Prostate gland (tissue), 2 donors: Measurements from ENCODE around the gene TCF15. TPM values are rescaled to one million over a fixed set of nuclear protein-coding genes. Genes with fewer than 3 reads are reported as not detected.

Experiments used
- DNase-seq: peaks from one replicate; pipeline ENCODE4 v3.0.0-alpha.2; 2019; ENCODE audit warnings: low spot score
- H3K27ac ChIP-seq, 2 donors: fragments of 200-600 bp; sonication (generic); 2 replicates each; pipeline ENCODE4 v1.5.1; 2017 to 2019
- H3K27me3 ChIP-seq: fragments of 200-600 bp; sonication (generic); replicated peaks from 2 replicates; pipeline ENCODE4 v1.5.1; 2019; ENCODE audit not compliant: insufficient read depth
- H3K36me3 ChIP-seq, 2 donors: fragments of 200-600 bp; sonication (generic); 1 replicate in 1 of 2; 2 replicates in 1 of 2; pipeline versions ENCODE4 v1.5.1 to v1.8.1; 2017 to 2019
- H3K4me1 ChIP-seq: fragments of 200-600 bp; sonication (generic); replicated peaks from 2 replicates; pipeline ENCODE4 v1.5.1; 2019
- H3K4me3 ChIP-seq, 2 donors: fragments of 200-600 bp; sonication (generic); 2 replicates each; pipeline ENCODE4 v1.5.1; 2017 to 2019
- H3K9me3 ChIP-seq: fragments of 200-600 bp; sonication (generic); 2 replicates; pipeline ENCODE4 v1.5.1; 2017
- CTCF ChIP-seq, 4 experiments: fragments of 200-600 bp in 2 of 4; fragments of 450-650 bp in 2 of 4; sonication (generic) in 2 of 4; IDR thresholded peaks; 1 replicate in 3 of 4; 2 replicates in 1 of 4; pipeline ENCODE4 v1.5.1; 2016 to 2019; ENCODE audit warnings: antibody characterized with exemption in 4 of 4, mild to moderate bottlenecking in 2 of 4, moderate library complexity in 2 of 4
- POLR2A ChIP-seq: fragments of 450-650 bp; IDR thresholded peaks from one replicate; pipeline ENCODE4 v1.6.1; 2016; ENCODE audit warnings: antibody characterized with exemption, mild to moderate bottlenecking
- POLR2AphosphoS5 ChIP-seq: sonication (generic); formaldehyde crosslinking; IDR thresholded peaks from one replicate; pipeline ENCODE4 v1.6.1; 2017; ENCODE audit warnings: antibody characterized with exemption
- WGBS: methylation state at CpG from one replicate; pipeline ENCODE4 v1.1.5; 2018; 5-methylcytosine and 5-hydroxymethylcytosine counted together
- intact Hi-C: fragments of 100-400 bp; cut with DNase I; formaldehyde crosslinking; loops from one replicate; pipeline ENCODE4 v1.14.2; 2022
- total RNA-seq, 2 donors: library from RNA; depleted of rRNA; stranded (reverse); fragments of >200 nt; gene quantifications; one replicate each; pipeline ENCODE4 v1.1.0, GENCODE V29; 2016

Gene TCF15
- total RNA-seq, 2 donors from 2014 or later: 0.55 to 0.68 TPM

DNA sequence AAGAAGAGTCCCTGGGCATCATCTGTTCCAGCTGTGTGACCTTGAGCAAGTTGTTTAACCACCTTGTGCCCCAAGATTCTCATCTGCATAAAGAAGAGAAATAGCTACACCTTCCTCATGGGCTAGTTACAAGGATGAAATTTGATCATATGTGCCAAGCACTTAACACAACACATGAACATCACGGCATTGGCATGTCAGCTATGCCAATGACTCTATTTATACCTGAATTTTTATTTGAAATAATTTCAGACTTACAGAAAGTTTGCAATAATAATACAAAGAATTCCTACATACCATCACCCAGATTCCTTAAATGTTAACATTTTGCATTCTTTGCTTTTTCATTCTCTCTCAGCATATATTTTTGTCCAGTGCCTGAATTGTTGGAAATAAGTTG, 21.0 kb upstream of the TCF15 start:
- intact Hi-C loops: no loop called here
- H3K27ac ChIP-seq: no peak overlapping the region
- 65% methylated on average over 1 of the region's 1 CpG for WGBS
- DNase-seq: no peak
- TF ChIP-seq POLR2AphosphoS5: no peak
- TF ChIP-seq POLR2A: no peak
- TF ChIP-seq CTCF (IDR thresholded peaks at IDR 0.05): no peak
- no peak overlapping the region for H3K4me3 ChIP-seq
- no peaks in the 10 kb centered on the region for H3K27me3 ChIP-seq
- H3K4me1 ChIP-seq: no peaks in the 10 kb centered on the region
- no peaks in the 10 kb centered on the region for H3K36me3 ChIP-seq
- H3K9me3 ChIP-seq: no peaks in the 10 kb centered on the region

GRCh38 chr20:626579-626978, 16.5 kb upstream of the TCF15 start:
- Histone ChIP-seq H3K27ac (no peak overlapping the region), H3K4me1 (no peaks in the 10 kb centered on the region), H3K27me3 (no peaks in the 10 kb centered on the region), H3K4me3 (no peak overlapping the region), H3K36me3 (no peaks in the 10 kb centered on the region), H3K9me3 (no peaks in the 10 kb centered on the region)
- intact Hi-C loops: no loop called here
- TF ChIP-seq POLR2AphosphoS5 (no peak), POLR2A (no peak), CTCF (IDR thresholded peaks at IDR 0.05) (no peak)
- no peak for DNase-seq
- 75% methylated on average over 2 of the region's 2 CpGs for WGBS

DNA sequence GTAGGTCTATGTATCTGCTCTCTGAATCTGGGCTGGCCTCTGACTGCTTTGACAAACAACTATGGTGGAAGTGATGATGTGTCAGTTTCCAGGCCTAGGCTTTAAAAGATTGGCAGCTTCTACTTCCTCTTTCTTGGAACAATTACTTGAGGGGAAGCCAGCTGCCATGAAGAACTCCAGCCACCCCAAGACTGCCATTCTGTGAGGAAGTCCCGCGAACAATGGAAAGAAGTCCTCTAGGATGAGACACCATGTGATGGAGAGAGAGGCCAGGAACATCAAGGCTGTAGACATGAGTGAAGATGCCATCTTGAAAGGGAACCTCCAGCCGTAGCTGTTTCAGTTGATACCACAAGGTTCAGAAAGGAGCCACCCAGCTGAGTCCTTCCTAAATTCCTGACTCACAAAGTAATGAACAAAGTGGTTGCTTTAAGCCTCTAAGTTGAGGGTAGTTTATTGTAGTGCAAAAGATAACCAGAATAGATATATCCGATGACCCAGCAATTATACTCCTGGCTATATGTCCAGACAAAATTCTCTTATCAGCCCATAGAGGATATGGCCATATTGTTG, 15.3 kb upstream of the TCF15 start:
- Histone ChIP-seq H3K4me3 (no peak overlapping the region), H3K27ac (no peak overlapping the region), H3K36me3 (no peaks in the 10 kb centered on the region), H3K9me3 (no peaks in the 10 kb centered on the region), H3K27me3 (no peaks in the 10 kb centered on the region), H3K4me1 (no peaks in the 10 kb centered on the region)
- TF ChIP-seq CTCF (IDR thresholded peaks at IDR 0.05) (no peak), POLR2A (no peak), POLR2AphosphoS5 (no peak)
- DNase-seq: no peak
- 92% methylated on average over 4 of the region's 4 CpGs for WGBS
- intact Hi-C loops: no loop called here

GRCh38 chr20:623704-624103, 13.6 kb upstream of the TCF15 start:
- no peak for DNase-seq
- H3K27me3 ChIP-seq: no peaks in the 10 kb centered on the region
- H3K4me1 ChIP-seq: no peaks in the 10 kb centered on the region
- no peak overlapping the region for H3K4me3 ChIP-seq
- TF ChIP-seq CTCF (IDR thresholded peaks at IDR 0.05): no peak
- TF ChIP-seq POLR2A: no peak
- TF ChIP-seq POLR2AphosphoS5: no peak
- 79% methylated on average over 4 of the region's 4 CpGs for WGBS
- intact Hi-C loops: no loop called here
- no peaks in the 10 kb centered on the region for H3K9me3 ChIP-seq
- no peak overlapping the region for H3K27ac ChIP-seq
- no peaks in the 10 kb centered on the region for H3K36me3 ChIP-seq

- H3K27me3 ChIP-seq: no peaks in the 10 kb centered on the region
- TF ChIP-seq POLR2AphosphoS5 (no peak), POLR2A (no peak), CTCF (IDR thresholded peaks at IDR 0.05) (no peak)
- WGBS: 22% methylated on average over 4 of the region's 4 CpGs
Observed at GRCh38 chr20:623021-623420, 12.9 kb upstream of the TCF15 start.

More at GRCh38 chr20:623021-623420, 12.9 kb upstream of the TCF15 start:
- Histone ChIP-seq H3K36me3 (no peaks in the 10 kb centered on the region), H3K27ac (no peak overlapping the region), H3K4me3 (no peak overlapping the region), H3K9me3 (no peaks in the 10 kb centered on the region), H3K4me1 (no peaks in the 10 kb centered on the region)
- no peak for DNase-seq
- intact Hi-C loops: no loop called here
